ENCODE results near the gene NLRP14.

DNA sequence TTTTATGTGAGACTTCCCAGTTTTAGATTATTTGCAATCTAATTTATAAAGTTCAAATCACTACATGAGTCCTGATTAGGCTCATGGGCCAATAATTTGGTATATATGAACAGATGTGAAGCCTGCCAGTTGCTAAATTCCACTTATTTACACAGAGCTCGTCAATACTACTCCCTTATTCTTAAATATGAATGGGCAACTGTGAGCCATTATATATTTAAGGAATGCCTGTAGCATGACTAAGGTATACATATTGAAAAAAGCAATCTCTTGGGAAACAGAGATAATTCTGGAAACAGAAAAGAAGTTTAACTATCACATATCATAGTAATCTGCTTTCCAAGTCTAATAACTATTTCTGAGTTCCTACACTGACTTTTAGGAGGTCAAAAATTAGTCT lies 95.5 kb downstream of the NLRP14 start:
- TF ChIP-seq, protein P1, sequence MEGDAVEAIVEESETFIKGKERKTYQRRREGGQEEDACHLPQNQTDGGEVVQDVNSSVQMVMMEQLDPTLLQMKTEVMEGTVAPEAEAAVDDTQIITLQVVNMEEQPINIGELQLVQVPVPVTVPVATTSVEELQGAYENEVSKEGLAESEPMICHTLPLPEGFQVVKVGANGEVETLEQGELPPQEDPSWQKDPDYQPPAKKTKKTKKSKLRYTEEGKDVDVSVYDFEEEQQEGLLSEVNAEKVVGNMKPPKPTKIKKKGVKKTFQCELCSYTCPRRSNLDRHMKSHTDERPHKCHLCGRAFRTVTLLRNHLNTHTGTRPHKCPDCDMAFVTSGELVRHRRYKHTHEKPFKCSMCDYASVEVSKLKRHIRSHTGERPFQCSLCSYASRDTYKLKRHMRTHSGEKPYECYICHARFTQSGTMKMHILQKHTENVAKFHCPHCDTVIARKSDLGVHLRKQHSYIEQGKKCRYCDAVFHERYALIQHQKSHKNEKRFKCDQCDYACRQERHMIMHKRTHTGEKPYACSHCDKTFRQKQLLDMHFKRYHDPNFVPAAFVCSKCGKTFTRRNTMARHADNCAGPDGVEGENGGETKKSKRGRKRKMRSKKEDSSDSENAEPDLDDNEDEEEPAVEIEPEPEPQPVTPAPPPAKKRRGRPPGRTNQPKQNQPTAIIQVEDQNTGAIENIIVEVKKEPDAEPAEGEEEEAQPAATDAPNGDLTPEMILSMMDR (IDR thresholded peaks at IDR 0.05 in 4 of 5, conservative IDR thresholded peaks at IDR 0.05 in 1 of 5): no peak
- TF ChIP-seq POLR2A (IDR thresholded peaks at IDR 0.05): no peak
